Testis (tissue), 3 donors: Measurements from ENCODE around the gene DNAAF8. TPM values are rescaled to one million over a fixed set of nuclear protein-coding genes. Genes with fewer than 3 reads are reported as not detected.

Source experiments
- DNase-seq: peaks from one replicate; pipeline ENCODE4 v3.0.0-alpha.2; 2019
- H3K27ac ChIP-seq, 2 donors: fragments of 200-600 bp; sonication (generic); one replicate each; pipeline ENCODE4 v1.5.1; 2019
- H3K27me3 ChIP-seq: fragments of 200-600 bp; sonication (generic); one replicate; pipeline ENCODE4 v1.5.1; 2019
- H3K36me3 ChIP-seq: fragments of 200-600 bp; sonication (generic); one replicate; pipeline ENCODE4 v1.5.1; 2017; ENCODE audit warnings: low read depth; ENCODE audit errors: missing control alignments
- H3K4me1 ChIP-seq: fragments of 200-600 bp; sonication (generic); one replicate; pipeline ENCODE4 v1.5.1; 2019
- H3K4me3 ChIP-seq, 2 donors: fragments of 200-600 bp; sonication (generic); one replicate each; pipeline ENCODE4 v1.5.1; 2017 to 2019
- H3K9me3 ChIP-seq: fragments of 200-600 bp; sonication (generic); one replicate; pipeline ENCODE4 v1.5.1; 2017
- CTCF ChIP-seq, 3 experiments: fragments of 450-650 bp in 2 of 3; fragments of 200-600 bp in 1 of 3; sonication (generic) in 1 of 3; IDR thresholded peaks; one replicate each; pipeline ENCODE4 v1.5.1; 2016 to 2019; ENCODE audit warnings: antibody characterized with exemption in 3 of 3, mild to moderate bottlenecking in 2 of 3, moderate library complexity in 1 of 3
- POLR2A ChIP-seq: fragments of 450-650 bp; IDR thresholded peaks from one replicate; pipeline ENCODE4 v1.6.1; 2017; ENCODE audit warnings: antibody characterized with exemption, mild to moderate bottlenecking, moderate library complexity
- WGBS, 2 donors: methylation state at CpG; one replicate each; pipeline ENCODE4 v1.1.5; 2018; 5-methylcytosine and 5-hydroxymethylcytosine counted together
- intact Hi-C: fragments of 100-400 bp; cut with DNase I; formaldehyde crosslinking; loops from one replicate; pipeline ENCODE4 v1.15.1; 2023; ENCODE audit warnings: low total_unique reads
- polyA plus RNA-seq: library from polyadenylated mRNA; stranded (reverse); fragments of 350-450 nt; fragmentation: Illumina TruSeq; extraction: RNeasy Lipid Tissue Mini Kit (QIAGEN cat#74804); gene quantifications from one replicate; pipeline ENCODE4 v1.2.3, GENCODE V29; 2014; ENCODE audit warnings: low read depth, low replicate concordance; ENCODE audit not compliant: insufficient read depth
- total RNA-seq, 2 donors: library from RNA; depleted of rRNA; stranded (reverse); fragments of >200 nt; gene quantifications; one replicate each; pipeline ENCODE4 v1.2.3, GENCODE V29; 2016

The DNAAF8 gene
- total and polyA plus RNA-seq, 3 donors from 2014 or later, result 61.6 to 238 (median 70.0) TPM

- no peaks in the 10 kb centered on the region for H3K27me3 ChIP-seq
- no peak overlapping the region for H3K27ac ChIP-seq
- no peaks in the 10 kb centered on the region for H3K9me3 ChIP-seq
- 91 to 92% methylated on average over 10 of the region's 10 CpGs for WGBS, 2 donors
- no peak for DNase-seq
- no peak overlapping the region for H3K4me3 ChIP-seq
- no peaks in the 10 kb centered on the region for H3K36me3 ChIP-seq
- no peaks in the 10 kb centered on the region for H3K4me1 ChIP-seq
- intact Hi-C loops, result no loop called here
- TF ChIP-seq POLR2A (no peak), CTCF (IDR thresholded peaks at IDR 0.05) (no peak)
These were observed 55.9 kb downstream of the DNAAF8 start for GRCh38 chr16:4790261-4790660.

- Histone ChIP-seq H3K27me3 (no peaks in the 10 kb centered on the region), H3K36me3 (no peaks in the 10 kb centered on the region), H3K4me3 (no peak overlapping the region), H3K4me1 (no peaks in the 10 kb centered on the region), H3K9me3 (no peaks in the 10 kb centered on the region), H3K27ac (no peak overlapping the region)
- TF ChIP-seq POLR2A (no peak), CTCF (IDR thresholded peaks at IDR 0.05) (no peak)
- no peak for DNase-seq
- 86 to 89% methylated on average over 10 of the region's 10 CpGs for whole genome bisulfite sequencing, 2 donors
- intact Hi-C loops, result no loop called here
These were observed 56.5 kb downstream of the DNAAF8 start for GRCh38 chr16:4790871-4791270.

- no peak overlapping the region for H3K27ac ChIP-seq
- no peaks in the 10 kb centered on the region for H3K9me3 ChIP-seq
- intact Hi-C loops, result no loop called here
- no peak for DNase-seq
- no peaks in the 10 kb centered on the region for H3K27me3 ChIP-seq
- no peaks in the 10 kb centered on the region for H3K4me1 ChIP-seq
- WGBS, 2 donors, result 81 to 84% methylated on average over 13 of the region's 13 CpGs
- no peak overlapping the region for H3K4me3 ChIP-seq
- H3K36me3 ChIP-seq, result no peaks in the 10 kb centered on the region
- no peak for TF ChIP-seq CTCF (IDR thresholded peaks at IDR 0.05)
- no peak for TF ChIP-seq POLR2A
These were observed 58.7 kb downstream of the DNAAF8 start for GRCh38 chr16:4792951-4793513.

- H3K27me3 ChIP-seq, result no peaks in the 10 kb centered on the region
- no peaks in the 10 kb centered on the region for H3K9me3 ChIP-seq
- H3K27ac ChIP-seq, result no peak within 1 kb of the TSS
- H3K4me3 ChIP-seq, result no peak within 1 kb of the TSS
- intact Hi-C loops, result no loop called here
- no peaks in the 10 kb centered on the region for H3K36me3 ChIP-seq
- DNase-seq, result no peak
- TF ChIP-seq POLR2A (no peak), CTCF (IDR thresholded peaks at IDR 0.05) (no peak)
- WGBS, 2 donors, result 77 to 85% methylated on average over 9 to 14 of the region's 14 CpGs
- no peaks in the 10 kb centered on the region for H3K4me1 ChIP-seq
These were observed 61.0 kb downstream of the DNAAF8 start, which contains the start of gene SMIM22 for GRCh38 chr16:4795181-4795827. TSS of gene SMIM22 (plus strand) at chr16:4795369. CDS start at chr16:4795735, 366 bp downstream.
